Measurements from ENCODE around the gene SHOC1. TPM values are rescaled to one million over a fixed set of nuclear protein-coding genes. Genes with fewer than 3 reads are reported as not detected.
"Not testable (repeated sequence)": the region's sequence is repeated elsewhere in the genome, so short reads cannot be mapped to it uniquely, and the experiment has no call there.

SHOC1 gene
- total and polyA plus RNA-seq, 4 experiments from 2014 or later: 0.13 TPM; not detected in 3

GRCh38 chr9:111819360-111819759 is 24.6 kb upstream of the SHOC1 start:
- no peaks in the 10 kb centered on the region for H3K4me1 Mint-ChIP-seq
- H3K27ac Mint-ChIP-seq: no peak overlapping the region
- no peaks in the 10 kb centered on the region for H3K9me3 Mint-ChIP-seq
- Histone ChIP-seq H3K4me3 (ENCODE audit: low read length in 2 of 2) (no peak overlapping the region), H3K4me1 (ENCODE audit: insufficient read depth, low read length) (no peaks in the 10 kb centered on the region), H3K9me3 (ENCODE audit: control insufficient read depth in 1 of 2, low read length in 2 of 2) (no peaks in the 10 kb centered on the region), H3K27me3 (ENCODE audit: insufficient read depth, low read length) (no peaks in the 10 kb centered on the region), H3K36me3 (ENCODE audit: insufficient read depth, low read length) (no peaks in the 10 kb centered on the region), H3K27ac (ENCODE audit: low read depth, low read length) (no peak overlapping the region)
- H3K36me3 Mint-ChIP-seq: no peaks in the 10 kb centered on the region
- ChIA-PET CTCF (ENCODE audit: partially characterized antibody) (interaction anchor here (1.6 kb wide), 2 partner anchors 9 to 256 kb away, joined by 3 to 6 read pairs; no protein-coding TSS in a partner anchor), POLR2A (ENCODE audit: partially characterized antibody) (no interaction called here)
- H3K4me3 Mint-ChIP-seq: no peak overlapping the region
- intact Hi-C loops (cut with micrococcal nuclease): no loop called here
- no peaks in the 10 kb centered on the region for H3K27me3 Mint-ChIP-seq
- DNase-seq: no peak

- intact Hi-C loops (cut with micrococcal nuclease): no loop called here
- Histone ChIP-seq H3K27me3 (ENCODE audit: insufficient read depth, low read length) (no peaks in the 10 kb centered on the region), H3K9me3 (ENCODE audit: control insufficient read depth in 1 of 2, low read length in 2 of 2) (no peaks in the 10 kb centered on the region), H3K27ac (ENCODE audit: low read depth, low read length) (no peak overlapping the region), H3K4me3 (ENCODE audit: low read length in 2 of 2) (no peak overlapping the region), H3K36me3 (ENCODE audit: insufficient read depth, low read length) (no peaks in the 10 kb centered on the region), H3K4me1 (ENCODE audit: insufficient read depth, low read length) (no peaks in the 10 kb centered on the region)
- H3K36me3 Mint-ChIP-seq: no peaks in the 10 kb centered on the region
- DNase-seq: no peak
- POLR2A ChIA-PET (ENCODE audit: partially characterized antibody): no interaction called here
- no peaks in the 10 kb centered on the region for H3K4me1 Mint-ChIP-seq
- no peak overlapping the region for H3K4me3 Mint-ChIP-seq
- CTCF ChIA-PET (ENCODE audit: partially characterized antibody): no interaction called here
- H3K27ac Mint-ChIP-seq: no peak overlapping the region
- H3K9me3 Mint-ChIP-seq: no peaks in the 10 kb centered on the region
- H3K27me3 Mint-ChIP-seq: no peaks in the 10 kb centered on the region
These were observed 20.7 kb upstream of the SHOC1 start for GRCh38 chr9:111815285-111816070.

GRCh38 chr9:111812337-111812736 is 17.6 kb upstream of the SHOC1 start:
- Mint-ChIP-seq H3K27me3 (no peaks in the 10 kb centered on the region), H3K4me3 (no peak overlapping the region), H3K27ac (no peak overlapping the region), H3K4me1 (no peaks in the 10 kb centered on the region), H3K36me3 (no peaks in the 10 kb centered on the region), H3K9me3 (no peaks in the 10 kb centered on the region)
- no peaks in the 10 kb centered on the region for H3K4me1 ChIP-seq (ENCODE audit: insufficient read depth, low read length)
- CTCF ChIA-PET (ENCODE audit: partially characterized antibody): no interaction called here
- intact Hi-C loops (cut with micrococcal nuclease): no loop called here
- no peaks in the 10 kb centered on the region for H3K36me3 ChIP-seq (ENCODE audit: insufficient read depth, low read length)
- POLR2A ChIA-PET (ENCODE audit: partially characterized antibody): no interaction called here
- H3K9me3 ChIP-seq (ENCODE audit: control insufficient read depth in 1 of 2, low read length in 2 of 2): no peaks in the 10 kb centered on the region
- no peak overlapping the region for H3K27ac ChIP-seq (ENCODE audit: low read depth, low read length)
- no peaks in the 10 kb centered on the region for H3K27me3 ChIP-seq (ENCODE audit: insufficient read depth, low read length)
- no peak overlapping the region for H3K4me3 ChIP-seq (ENCODE audit: low read length in 2 of 2)
- DNase-seq: no peak

GRCh38 chr9:111810908-111811307 is 16.2 kb upstream of the SHOC1 start:
- Histone ChIP-seq H3K36me3 (ENCODE audit: insufficient read depth, low read length) (no peaks in the 10 kb centered on the region), H3K27ac (ENCODE audit: low read depth, low read length) (no peak overlapping the region), H3K27me3 (ENCODE audit: insufficient read depth, low read length) (no peaks in the 10 kb centered on the region), H3K4me3 (ENCODE audit: low read length in 2 of 2) (no peak overlapping the region), H3K9me3 (ENCODE audit: control insufficient read depth in 1 of 2, low read length in 2 of 2) (no peaks in the 10 kb centered on the region), H3K4me1 (ENCODE audit: insufficient read depth, low read length) (no peaks in the 10 kb centered on the region)
- POLR2A ChIA-PET (ENCODE audit: partially characterized antibody): no interaction called here
- Mint-ChIP-seq H3K9me3 (no peaks in the 10 kb centered on the region), H3K27ac (no peak overlapping the region), H3K27me3 (no peaks in the 10 kb centered on the region), H3K4me3 (no peak overlapping the region), H3K4me1 (no peaks in the 10 kb centered on the region), H3K36me3 (no peaks in the 10 kb centered on the region)
- intact Hi-C loops (cut with micrococcal nuclease): no loop called here
- no peak for DNase-seq
- CTCF ChIA-PET (ENCODE audit: partially characterized antibody): interaction anchor here (1.5 kb wide), 1 partner anchor 8 kb away, joined by 3 read pairs; no protein-coding TSS in a partner anchor

- H3K27me3 Mint-ChIP-seq; H3K4me1 Mint-ChIP-seq; H3K4me1 ChIP-seq (ENCODE audit: insufficient read depth, low read length); H3K36me3 ChIP-seq (ENCODE audit: insufficient read depth, low read length); H3K36me3 Mint-ChIP-seq; H3K27ac Mint-ChIP-seq; H3K27me3 ChIP-seq (ENCODE audit: insufficient read depth, low read length); intact Hi-C loops (cut with micrococcal nuclease); H3K9me3 Mint-ChIP-seq; POLR2A ChIA-PET (ENCODE audit: partially characterized antibody); H3K4me3 ChIP-seq (ENCODE audit: low read length in 2 of 2); DNase-seq; H3K4me3 Mint-ChIP-seq; H3K9me3 ChIP-seq (ENCODE audit: control insufficient read depth in 1 of 2, low read length in 2 of 2); H3K27ac ChIP-seq (ENCODE audit: low read depth, low read length): not testable (repeated sequence)
- CTCF ChIA-PET (ENCODE audit: partially characterized antibody): interaction anchor here (1.5 kb wide), 1 partner anchor 9 kb away, joined by 3 read pairs; no protein-coding TSS in a partner anchor
These were observed 15.7 kb upstream of the SHOC1 start for GRCh38 chr9:111810415-111810814.

- no peaks in the 10 kb centered on the region for H3K9me3 Mint-ChIP-seq
- intact Hi-C loops (cut with micrococcal nuclease): no loop called here
- H3K36me3 ChIP-seq (ENCODE audit: insufficient read depth, low read length): no peaks in the 10 kb centered on the region
- peaks cover 0 to 2% of the 10 kb centered on the region in 2 donors for H3K27me3 Mint-ChIP-seq
- ChIA-PET CTCF (ENCODE audit: partially characterized antibody) (interaction anchor here (1.3 kb wide), 1 partner anchor 13 kb away, joined by 4 read pairs; no protein-coding TSS in a partner anchor), POLR2A (ENCODE audit: partially characterized antibody) (no interaction called here)
- H3K4me1 Mint-ChIP-seq: peaks cover 7 to 12% (median 9%) of the 10 kb centered on the region in 4 donors
- no peaks in the 10 kb centered on the region for H3K9me3 ChIP-seq (ENCODE audit: control insufficient read depth in 1 of 2, low read length in 2 of 2)
- no peak for DNase-seq
- H3K36me3 Mint-ChIP-seq: no peaks in the 10 kb centered on the region
- H3K27me3 ChIP-seq (ENCODE audit: insufficient read depth, low read length): no peaks in the 10 kb centered on the region
- H3K4me1 ChIP-seq (ENCODE audit: insufficient read depth, low read length): no peaks in the 10 kb centered on the region
- no peak overlapping the region for H3K27ac Mint-ChIP-seq
- H3K4me3 Mint-ChIP-seq: no peak overlapping the region
- no peak overlapping the region for H3K27ac ChIP-seq (ENCODE audit: low read depth, low read length)
- H3K4me3 ChIP-seq (ENCODE audit: low read length in 2 of 2): no peak overlapping the region
These were observed 12.5 kb upstream of the SHOC1 start for GRCh38 chr9:111807197-111807596.

GRCh38 chr9:111806259-111806658 is 11.5 kb upstream of the SHOC1 start:
- intact Hi-C loops (cut with micrococcal nuclease): no loop called here
- no peaks in the 10 kb centered on the region for H3K27me3 ChIP-seq (ENCODE audit: insufficient read depth, low read length)
- Mint-ChIP-seq H3K4me3 (no peak overlapping the region), H3K27ac (no peak overlapping the region), H3K36me3 (no peaks in the 10 kb centered on the region), H3K27me3 (peaks cover 0 to 2% of the 10 kb centered on the region in 2 donors), H3K9me3 (no peaks in the 10 kb centered on the region), H3K4me1 (peaks cover 9 to 18% (median 14%) of the 10 kb centered on the region in 4 donors)
- no peak for DNase-seq
- no peaks in the 10 kb centered on the region for H3K4me1 ChIP-seq (ENCODE audit: insufficient read depth, low read length)
- no peak overlapping the region for H3K27ac ChIP-seq (ENCODE audit: low read depth, low read length)
- ChIA-PET CTCF (ENCODE audit: partially characterized antibody) (interaction anchor here (1.2 to 1.4 kb wide), 3 partner anchors 12 to 269 kb away, joined by 3 to 5 read pairs (median 4); no protein-coding TSS in a partner anchor), POLR2A (ENCODE audit: partially characterized antibody) (no interaction called here)
- no peaks in the 10 kb centered on the region for H3K36me3 ChIP-seq (ENCODE audit: insufficient read depth, low read length)
- no peak overlapping the region for H3K4me3 ChIP-seq (ENCODE audit: low read length in 2 of 2)
- H3K9me3 ChIP-seq (ENCODE audit: control insufficient read depth in 1 of 2, low read length in 2 of 2): no peaks in the 10 kb centered on the region

All from CD4-positive, alpha-beta memory T cell (primary cell).